HG03139 (cell line): ENCODE measurements around the gene RESP18.
A peak's percentile ranks its signal among the peaks of the same experiment; 100 is the strongest.
"Not testable (repeated sequence)": the region's sequence is repeated elsewhere in the genome, so short reads cannot be mapped to it uniquely, and the experiment has no call there.

Experiments
- ATAC-seq: cut with Tn5 transposase; IDR thresholded peaks from one replicate; pipeline ENCODE4 v1.9.1; 2021; ENCODE audit not compliant: unreplicated experiment

RESP18 gene

DNA sequence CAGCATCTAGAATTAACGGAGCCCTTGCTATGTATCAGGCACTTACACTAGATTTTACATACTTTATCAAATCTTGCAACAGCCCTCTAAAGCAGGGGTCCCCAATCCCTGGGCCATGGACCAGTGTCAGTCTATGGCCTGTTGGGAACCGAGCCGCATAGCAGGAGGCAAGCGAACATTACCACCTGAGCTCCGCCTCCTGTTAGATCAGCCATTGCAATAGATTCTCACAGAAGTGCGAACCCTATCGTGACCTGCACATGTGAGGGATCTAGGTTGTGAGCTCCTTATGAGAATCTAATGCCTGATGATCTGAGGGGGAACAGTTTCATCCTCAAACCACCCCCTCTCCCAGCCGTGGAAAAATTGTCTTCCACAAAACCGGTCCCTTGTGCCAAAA, 39.9 kb downstream of the RESP18 start:
- no peak for ATAC-seq

DNA sequence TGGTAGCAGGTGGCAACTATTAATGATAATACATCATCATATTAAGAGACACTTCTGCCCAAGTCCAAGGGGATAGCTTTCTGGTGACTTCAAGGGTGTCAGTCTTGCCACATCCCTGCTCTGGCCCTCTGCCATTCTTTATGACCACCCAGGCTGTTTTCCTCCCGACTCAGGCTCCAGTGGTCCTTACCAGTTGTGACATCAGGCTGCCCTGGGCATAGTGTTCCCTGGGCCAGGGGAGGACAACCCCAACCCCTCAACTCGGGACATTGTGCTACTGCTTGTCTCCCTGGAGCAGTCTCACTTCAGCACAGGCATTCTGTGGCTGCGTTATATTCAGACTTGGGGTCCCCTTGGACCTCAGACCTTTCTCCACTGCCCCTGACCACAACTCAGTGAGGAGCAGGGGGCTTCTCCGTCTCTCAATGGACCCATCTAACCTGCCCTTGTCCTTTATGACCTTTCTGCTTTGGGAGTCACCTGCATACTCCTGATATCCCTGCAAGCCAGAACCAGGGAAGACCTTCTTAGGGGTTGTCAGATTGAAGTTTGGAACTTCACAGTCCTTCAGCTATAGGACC, 40.5 kb downstream of the RESP18 start:
- ATAC-seq: no peak

DNA sequence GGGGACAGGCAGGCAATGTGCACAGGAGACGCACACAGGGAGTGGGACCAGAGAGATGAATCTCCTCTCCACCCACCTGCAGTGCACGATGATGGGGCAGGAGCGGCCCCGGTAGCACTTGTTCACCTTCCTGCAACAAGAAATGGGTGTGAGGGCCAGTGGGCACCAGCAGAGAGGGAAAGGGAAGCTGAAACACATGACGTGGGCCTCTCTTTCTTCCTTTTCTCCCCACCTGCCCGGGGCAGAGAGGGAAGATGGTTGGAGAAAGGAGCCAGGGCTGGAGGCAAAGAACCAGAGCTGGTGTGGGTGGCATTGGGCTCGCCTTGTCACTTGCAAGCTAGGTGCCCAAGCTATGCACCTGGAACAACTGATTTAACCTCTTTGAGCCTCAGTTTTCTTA, 41.1 kb downstream of the RESP18 start:
- ATAC-seq: no peak

DNA sequence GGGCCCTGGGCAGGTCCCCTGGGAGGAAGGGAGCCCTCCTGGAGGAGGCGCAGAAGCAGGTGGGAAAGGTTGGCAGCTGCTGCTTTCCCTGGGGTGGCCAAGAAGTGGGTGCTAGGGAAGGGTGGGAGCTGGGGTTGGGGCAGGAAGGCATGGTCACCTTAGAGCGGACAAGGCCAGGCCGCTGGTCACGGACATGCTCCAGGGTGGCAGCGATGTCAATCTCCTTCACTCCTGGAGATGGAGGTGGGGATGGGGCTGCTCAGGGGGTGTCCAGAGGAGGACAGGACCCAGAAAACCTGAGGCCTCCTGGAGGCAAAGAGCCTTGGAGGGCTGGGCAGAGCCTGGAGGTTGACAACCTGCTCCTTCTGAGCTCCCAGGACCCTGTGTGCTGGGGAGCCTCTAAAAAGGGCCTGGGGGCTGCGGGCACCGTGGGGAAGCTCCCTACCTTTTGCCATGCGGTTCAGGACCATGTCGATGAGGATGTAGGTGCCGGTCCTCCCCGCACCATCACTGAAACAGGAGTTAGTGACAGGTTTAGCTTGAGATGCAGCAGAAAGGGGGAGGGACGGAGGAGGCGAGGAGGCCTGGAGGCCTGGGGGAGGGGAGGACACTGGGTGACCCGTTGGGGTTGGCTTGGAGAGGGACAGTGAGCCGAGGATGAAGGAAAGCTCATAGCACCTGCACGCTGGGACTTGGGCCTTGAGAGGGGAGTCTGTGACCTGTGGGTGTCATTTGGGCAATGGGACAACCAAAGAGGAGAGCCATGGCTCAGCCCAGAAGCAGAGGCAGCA, 42.0 kb downstream of the RESP18 start:
- no peak for ATAC-seq

DNA sequence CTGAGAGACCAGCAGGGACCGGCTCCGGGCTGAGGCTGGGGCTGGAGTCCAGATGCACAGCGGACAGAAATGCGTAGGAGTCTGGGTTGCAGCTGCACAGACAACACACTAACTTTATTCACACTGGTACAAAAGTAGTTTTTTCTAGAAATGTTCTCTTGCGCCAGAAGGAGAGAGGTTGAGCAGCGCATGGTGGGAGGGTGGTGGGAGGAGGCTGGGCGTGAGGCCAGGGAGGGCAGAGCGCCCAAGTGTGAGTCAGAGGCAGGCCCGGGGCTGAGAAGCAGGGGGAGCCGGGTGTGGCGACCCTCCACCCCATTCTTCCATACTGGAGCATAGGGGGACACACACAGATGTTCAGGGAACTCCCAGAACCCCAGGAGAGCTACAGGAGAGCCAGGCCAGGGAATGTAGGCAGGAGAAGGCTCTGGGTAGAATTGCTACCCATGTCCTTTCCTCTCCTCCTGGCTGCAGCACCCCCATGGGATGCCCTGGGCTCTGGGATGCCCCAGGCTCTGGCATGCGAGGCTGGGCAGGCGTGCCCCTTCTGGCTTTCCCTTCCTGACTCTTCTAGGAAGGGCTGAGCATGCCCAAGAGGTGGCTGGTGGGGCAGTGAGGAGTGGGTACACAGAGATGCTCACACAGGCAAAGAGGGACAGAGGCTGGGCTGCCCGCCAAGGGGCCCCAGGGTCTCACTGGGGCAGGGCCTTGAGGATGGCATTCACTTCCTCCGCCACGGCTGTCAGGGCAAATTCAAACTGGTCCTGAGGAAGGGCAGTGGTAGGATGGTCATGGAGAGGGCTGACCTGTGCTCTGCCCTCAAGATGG, 42.8 kb downstream of the RESP18 start:
- no peak for ATAC-seq

DNA sequence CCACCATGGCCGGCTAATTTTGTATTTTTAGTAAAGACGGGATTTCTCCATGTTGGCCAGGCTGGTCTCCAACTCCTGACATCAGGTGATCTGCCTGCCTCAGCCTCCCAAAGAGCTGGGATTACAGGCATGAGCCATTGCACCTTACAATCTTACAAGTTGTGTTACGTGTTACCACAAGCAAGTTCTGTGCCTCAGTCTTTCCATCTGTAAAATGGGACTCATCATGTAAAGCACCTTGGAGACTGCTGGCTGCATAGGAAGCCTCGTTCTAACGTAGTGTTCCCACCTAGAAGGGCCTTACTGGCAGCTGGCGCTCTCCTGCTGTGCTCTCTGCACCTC, 43.4 kb downstream of the RESP18 start:
- no peak for ATAC-seq

DNA sequence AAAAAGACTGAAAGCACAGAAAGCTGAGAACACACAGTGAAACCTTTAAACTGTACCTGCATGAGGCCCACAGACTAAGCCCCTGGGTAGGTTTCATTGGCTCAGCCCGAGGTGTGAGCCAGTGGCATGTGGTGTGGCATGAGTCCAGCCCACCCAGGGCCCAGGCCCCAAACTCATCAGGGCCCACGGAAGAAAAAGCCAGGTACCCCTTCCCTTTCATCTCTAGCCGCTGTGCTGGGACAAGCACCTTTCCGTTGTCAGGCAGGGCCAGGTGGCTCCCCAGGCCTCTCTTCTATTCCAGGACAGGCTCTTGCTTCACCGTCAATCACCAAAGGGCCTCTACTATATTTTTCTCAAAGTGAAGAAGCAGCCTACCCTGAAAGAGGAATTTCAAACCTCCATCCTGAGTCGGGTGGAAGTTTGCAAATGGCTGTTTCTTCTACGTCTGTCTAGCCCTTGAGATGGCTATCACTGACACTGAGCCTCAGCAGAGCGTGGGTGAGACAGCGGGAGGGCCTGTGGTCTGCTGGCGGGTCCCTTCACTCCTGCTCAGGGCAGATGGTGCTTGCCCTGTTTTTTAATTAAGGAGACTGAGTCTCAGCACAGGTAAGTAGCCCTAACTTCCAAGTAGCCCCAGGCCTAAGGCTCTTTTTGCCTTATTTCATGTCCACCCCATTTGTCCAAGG, 44.8 kb downstream of the RESP18 start:
- ATAC-seq: no peak

DNA sequence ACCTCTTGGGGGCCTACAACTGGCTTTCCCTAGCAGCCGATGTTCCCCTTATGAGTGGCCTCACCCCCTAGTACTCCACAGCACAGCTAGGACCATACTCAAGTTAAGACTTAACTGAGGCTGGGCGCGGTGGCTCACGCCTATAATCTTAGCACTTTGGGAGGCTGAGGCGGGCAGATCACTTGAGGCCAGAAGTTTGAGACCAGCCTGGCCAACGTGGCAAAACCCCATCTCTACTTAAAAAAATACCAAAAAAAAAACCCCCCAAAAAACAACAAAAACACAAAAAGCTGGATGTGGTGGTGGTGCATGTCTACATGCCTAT, 45.5 kb downstream of the RESP18 start:
- ATAC-seq: not testable (repeated sequence)

DNA sequence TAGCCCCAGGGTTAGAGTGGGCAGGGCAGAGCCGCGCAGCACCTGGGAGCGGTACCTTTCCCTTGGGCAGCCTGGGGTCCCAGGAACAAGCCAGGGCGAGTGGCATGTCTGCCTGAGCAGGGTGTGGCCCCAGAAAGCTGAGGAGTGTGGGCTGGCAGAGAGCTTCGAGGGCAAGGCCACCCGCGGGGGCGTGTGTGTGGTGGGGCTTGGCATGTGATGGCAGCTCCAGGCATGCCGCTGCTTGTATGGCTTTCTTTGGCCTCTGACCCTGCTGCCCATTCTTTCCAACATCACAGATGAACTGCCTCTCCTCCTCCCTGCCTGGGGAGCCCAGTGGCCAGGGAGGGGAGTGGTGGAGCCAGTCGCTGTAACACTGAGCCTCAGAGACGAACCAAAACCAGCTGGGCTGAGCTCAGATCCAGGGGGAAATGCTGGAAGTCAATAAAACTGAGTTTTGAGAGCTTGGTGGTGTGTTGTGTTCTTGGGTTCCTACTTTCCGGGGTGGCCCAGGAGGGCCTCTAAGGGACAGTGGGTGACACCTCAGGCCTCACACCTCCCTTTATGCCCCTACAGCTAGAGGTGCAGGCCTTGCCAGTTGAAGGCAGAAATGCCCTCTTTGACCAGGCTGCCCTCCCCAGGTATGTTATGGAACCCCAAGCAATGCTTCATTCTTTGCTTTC, 46.0 kb downstream of the RESP18 start:
- no peak for ATAC-seq

DNA sequence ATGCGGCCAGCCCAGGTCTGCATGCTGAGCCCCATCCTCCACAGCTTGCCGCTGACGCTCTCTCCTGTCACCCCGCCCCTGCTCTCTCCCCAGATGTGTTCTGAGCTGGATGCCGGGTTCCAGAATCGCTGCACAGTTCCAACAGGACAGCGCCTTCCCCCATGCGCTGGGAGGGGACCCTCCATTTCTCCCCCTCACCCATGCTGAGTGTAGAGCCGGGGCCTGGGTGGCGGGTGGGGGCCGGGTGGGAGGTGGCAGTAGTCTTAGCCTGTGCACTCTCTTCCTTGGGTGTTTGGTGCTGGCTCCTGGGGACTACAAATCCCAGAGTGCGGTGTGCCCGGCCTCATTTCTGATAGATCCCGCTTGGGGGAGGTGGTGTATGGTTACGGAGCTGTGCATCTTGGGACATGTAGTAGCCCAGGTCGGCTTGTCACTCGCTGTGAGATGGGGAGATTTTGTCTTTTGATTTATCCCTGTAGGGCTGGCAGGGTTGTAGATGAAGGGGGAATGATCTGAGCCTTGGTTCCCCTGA, 46.6 kb downstream of the RESP18 start:
- ATAC-seq: no peak

DNA sequence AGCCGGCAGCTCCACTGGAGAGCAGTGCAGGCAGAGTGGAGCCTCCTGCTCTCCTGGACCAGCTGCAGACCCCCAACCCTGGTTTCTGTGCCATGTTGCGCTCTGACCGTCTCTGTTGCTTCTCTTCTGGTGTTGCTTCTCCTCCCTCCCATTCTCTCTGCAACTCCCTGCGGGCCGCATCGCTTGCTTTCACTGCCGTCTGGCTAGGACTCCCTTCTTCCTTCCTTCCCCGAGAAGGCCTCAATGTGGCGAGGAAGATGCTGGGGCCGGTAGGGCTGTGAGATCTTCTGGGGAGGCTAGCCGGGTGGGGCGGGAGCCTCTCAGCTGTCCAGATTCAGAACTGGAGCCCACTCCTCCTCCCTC, 47.2 kb downstream of the RESP18 start:
- ATAC-seq: no peak

DNA sequence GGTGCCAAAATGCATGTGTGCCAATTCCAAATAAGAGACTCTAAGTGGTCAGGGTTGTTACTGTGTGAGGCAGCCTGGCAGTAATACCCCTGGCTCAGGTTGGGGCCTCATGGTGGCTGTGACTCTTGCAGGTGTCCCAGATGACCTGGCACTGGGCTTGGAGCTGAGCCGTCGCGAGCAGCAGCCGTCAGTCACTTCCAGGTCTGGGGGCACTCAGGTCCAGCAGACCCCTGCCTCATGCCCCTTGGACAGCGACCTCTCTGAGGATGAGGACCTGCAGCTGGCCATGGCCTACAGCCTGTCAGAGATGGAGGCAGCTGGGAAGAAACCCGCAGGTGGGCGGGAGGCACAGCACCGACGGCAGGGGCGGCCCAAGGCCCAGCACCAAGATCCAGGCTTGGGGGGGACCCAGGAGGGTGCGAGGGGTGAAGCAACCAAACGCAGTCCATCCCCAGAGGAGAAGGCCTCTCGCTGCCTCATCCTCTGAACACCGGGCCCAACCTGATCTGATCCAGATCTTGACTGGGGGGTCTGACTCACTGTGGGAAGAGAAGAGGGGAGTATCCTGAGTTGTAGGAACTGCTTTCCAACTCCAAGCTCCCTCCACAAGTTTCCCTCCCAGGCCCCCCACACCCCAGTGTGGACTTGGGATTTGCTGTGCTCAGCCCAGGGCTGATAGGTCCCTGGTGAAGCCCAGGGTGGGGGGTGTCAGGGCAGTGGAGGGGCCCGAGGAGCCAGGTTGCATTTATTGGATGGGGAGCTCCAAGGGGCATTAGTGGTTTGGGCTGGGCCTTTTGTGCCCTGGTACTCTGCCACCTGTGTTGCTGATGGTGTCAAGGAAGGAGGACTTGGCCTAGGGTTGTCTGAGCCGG, 47.8 kb downstream of the RESP18 start:
- no peak for ATAC-seq

DNA sequence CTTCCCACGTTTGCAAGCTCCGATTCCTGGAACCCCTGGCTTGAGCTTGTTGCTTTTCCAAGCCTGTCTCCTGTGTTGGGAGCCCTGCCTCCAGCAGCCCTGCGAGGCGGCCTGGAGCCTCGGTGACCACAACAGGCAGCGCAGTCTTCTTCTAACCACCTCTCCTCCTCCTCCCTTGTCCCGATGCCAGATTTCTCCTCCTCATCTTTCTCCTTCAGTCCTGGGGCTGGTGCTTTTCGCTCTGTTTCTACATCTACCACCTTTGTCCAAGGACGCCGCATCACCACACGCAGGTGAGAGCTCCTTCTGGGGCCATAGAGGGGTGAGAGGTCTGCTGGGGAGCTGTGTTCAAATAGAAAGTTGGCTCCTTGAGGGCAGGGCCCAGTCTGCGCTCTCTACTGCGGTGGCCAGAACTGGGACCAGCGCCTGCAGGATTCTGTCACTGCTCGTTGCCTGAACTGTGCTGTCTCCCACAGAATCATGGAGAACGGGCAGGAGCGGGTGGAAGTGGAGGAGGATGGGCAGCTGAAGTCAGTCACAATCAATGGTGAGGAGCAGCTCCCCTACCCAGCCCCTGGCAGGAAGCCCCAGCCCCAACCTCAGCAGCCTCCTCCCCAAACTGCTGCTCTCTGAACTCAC, 49.5 kb downstream of the RESP18 start:
- ATAC-seq: no peak

DNA sequence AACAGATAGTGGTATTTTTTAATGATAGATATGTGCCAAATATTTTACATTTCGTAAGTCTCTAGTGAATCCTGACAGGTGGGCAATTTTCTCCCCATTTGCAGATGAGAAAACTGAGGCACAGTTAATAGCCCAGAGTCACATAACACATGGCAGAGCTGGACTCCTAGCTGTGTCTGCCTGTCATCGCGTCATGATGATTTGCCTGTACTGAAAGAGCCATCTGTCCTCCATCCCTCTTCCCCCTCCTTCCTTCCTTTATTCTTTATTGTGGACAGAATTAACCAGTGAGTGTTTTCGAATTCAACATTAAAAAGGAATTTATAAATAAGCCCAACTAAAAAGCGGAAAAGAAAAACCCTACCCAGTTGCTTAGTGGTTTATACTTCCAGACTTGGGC, 50.2 kb downstream of the RESP18 start:
- ATAC-seq: no peak

DNA sequence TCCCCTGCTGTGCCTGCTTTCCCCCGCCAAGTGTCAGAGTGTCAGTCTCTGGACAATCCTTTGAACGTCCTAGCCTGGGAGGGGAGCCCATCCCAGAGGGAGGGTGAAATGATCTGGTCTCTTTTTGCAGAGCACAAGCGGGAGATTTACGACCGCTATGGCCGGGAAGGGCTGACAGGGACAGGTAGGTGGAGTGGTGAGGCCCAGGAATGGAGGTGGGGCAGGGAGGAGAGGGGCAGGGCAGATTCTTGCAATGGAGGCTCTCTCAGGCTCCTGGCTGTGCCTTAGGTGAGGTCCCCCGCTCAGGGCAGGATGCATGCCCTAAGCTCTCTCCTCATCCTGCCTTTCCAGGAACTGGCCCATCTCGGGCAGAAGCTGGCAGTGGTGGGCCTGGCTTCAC, 51.0 kb downstream of the RESP18 start:
- ATAC-seq: no peak

DNA sequence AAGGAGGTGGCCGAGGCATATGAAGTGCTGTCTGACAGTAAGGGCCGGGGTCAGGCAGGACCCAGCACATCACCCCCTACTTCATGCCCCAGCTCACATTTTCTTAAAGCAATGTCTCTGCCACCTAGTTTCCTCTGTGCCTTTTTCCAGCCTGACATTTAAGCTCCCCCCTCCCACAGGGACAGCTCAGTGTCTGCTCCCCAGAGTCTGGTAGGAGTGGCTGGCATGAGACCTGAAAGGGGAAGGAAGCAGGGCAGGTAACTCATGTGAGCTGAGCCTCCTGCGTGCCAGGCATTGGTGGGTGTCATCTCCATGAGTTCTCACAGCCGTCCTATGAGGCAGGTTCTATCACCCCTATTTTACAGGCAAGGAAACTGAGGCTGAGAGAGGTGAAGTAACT, 51.9 kb downstream of the RESP18 start:
- ATAC-seq: no peak

DNA sequence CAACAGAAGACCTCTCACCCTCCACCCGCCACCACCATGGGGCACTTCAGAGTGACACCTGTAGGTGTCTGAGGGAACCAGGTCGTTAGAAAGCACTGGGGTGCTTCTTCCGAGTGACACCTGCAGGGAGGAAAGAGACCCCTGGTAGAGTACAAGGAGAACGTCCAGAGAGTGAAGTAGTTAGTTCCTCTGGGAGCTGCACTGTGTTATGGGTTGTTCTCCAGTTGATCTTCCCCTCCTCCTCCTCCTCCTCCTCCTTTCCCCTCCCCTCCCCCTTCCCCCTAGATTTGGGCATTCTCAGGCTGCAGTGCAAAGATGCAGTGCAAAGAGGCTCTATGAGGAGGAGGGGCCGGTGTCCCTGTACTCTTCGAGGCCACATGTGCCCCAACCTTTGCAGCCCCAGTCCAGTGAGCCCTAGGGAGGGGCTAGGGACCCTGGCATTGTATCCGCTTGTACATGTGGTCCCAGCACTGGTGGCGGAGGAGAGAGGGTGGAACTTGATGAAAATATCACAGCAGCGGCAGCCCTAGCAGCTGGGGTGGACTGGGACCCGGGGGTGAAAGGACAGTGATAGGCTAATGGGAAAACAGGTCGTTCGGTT, 52.5 kb downstream of the RESP18 start:
- ATAC-seq: no peak

DNA sequence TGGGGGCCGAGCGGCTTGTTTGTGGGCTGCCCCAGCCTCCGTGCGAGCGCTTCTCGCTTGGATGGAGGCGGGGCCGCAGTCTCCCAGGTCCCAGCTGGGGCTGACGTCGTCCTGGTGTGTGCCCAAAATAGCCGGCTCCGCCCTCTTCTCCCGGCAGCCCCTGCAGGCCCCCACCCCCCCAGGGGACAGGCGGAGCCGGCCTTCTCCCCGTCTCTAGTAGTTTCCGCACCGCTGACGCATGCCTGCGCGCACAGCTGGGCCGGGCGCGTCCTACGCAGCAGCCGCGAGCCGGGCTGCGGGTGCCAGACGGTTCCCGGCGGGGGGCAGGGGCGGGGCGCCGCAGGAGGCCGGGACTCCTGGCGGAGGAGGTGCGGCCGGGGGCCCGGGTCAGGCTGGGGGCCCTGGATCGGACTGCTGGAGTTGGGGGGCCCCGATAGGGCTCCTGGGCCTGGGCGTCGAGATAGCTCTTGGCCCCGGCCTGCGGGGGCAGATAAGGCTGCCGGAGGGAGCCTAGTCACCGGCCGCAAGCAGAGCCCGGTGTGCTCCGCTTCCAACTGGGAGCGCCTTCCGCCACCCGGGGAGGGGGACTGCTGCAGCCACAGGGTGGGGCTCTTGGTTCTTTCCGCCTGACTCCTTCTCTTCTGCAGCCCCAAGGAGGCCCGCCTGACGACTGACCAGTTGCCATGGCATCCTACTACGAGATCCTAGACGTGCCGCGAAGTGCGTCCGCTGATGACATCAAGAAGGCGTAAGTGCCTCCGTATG, 53.2 kb downstream of the RESP18 start, which contains the start of gene DNAJB2:
TSS of gene DNAJB2 (plus strand) at position 216 of the 765 bp plus-strand sequence. CDS start at position 684, 468 bp downstream.
- peak; percentile 85 for ATAC-seq
